ENCODE results near the gene SLC9A2.

SLC9A2 gene

DNA sequence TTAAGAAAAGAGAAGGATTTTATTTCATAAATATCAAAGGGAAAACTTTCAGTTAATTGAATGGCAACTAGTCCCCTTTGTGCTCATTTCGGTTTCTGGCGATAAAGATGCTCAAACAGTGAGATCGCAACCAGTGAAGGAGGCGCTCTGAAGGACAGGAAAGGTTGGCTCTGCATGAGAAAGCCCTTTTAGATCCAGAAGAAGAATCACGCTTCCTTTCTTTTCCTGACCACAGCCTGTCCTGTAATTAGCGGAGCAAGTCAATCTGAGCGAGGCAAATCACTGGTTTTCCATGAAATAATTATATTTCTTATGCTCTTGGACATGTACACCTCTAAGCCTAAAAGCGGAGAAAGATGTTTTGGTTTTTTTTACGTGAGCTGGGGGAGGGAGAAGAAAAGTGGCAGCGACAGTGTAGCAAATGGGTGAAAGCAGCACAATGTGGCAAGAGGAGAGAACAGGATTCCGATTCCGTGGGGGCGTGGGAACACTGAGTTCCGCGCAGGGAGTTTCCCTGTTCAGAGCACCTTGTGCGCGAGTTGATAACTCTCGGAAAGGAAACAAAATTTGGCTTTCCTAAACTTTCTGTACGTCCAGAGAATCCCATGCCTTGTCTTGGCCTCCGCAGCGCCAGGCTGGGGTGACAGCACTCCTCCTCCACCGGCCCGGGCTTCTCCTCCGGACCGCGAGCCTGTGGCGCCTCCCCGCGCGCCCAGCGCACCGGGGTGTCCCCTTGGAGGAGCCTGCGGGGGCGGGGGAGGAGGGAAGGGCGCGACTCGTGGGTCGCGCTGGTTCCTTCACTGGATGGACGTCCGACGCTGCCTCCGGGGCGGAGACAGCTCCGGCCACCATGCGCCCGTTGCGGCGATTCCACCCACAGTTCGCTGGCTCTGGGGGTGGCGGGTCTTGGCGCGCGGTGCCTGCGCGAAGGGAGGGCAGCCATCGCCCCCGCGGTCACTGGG is 620 bp upstream of the SLC9A2 start:
- peak; percentile 65 for DNase-seq

GRCh38 chr2:102620332-102620731 is 979 bp downstream of the SLC9A2 start:
- DNase-seq: no peak

DNA sequence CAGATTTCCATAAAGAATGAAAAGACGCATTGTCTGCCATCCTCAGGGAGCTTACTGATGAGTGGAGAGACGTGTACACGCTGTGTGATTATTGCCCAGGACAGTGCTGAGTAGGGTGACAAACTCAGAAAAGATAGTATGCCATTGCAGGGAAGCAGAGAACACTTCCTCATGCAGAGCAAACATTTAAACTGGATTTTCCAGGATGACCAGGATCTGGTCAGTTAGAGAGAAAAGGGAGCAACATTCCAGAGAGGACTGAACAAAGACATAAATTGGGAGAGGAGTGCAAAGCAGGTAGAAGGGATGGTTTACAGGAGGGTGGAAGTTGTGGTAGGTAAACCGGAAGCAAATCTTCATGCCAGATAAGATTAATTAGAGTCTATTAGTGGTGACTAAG is 2.3 kb downstream of the SLC9A2 start:
- no peak for DNase-seq

DNA sequence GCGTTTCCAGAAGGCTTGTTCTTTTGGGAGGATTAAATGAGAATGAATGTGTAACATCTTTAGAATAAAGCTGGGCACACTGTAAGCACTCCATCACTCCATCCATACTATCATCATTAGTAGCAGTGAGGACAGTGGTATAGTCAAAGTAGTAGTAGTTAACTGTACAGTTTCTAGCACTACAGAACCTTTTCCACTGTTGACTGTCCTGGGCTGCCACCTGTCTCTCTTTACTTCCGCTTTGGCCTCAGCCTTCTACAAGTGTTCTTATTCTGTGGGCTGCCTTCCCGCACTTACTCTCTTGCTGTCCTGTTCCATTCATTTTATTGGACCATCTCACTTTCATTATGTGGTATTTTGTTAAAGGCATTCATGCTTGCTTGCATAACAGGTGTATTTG is 3.3 kb downstream of the SLC9A2 start:
- no peak for DNase-seq

GRCh38 chr2:102630458-102630857 is 11.1 kb downstream of the SLC9A2 start:
- no peak for DNase-seq

DNA sequence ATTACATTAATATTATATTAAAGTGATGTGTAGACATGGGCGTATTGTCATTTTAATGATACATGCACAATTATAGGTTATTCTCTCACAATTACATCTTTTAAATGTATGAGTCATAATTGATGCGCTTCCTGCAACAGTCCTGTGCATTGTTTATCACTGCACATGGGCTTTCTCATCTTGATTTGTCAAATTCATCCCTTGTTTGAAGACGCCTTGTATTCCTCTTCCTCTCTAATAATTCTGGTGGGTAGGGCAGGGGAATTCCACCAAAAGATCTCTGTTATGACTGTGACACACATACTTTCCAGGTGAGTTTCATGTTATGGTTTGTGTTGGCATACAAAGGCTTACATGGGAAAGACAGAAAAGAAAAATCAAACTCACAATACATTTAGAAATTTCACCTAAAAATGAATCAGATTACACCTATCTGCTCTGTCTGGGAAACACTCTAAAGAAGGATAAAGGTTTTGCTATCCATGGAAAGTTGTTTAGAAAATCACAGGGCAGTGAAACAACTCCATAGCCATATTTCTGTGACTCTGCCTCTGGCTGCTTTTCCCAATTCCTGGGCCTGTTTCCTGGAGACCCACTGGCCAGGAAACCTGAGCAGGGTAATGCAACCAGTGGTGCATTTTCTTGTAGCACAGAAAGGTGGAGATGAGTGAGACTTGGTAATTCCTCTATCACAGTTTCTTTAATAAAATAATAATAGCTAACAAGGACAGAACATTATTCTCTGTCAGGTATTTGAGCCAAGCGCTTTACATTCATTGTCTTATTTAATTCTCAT is 13.2 kb downstream of the SLC9A2 start:
- DNase-seq: no peak

- DNase-seq: no peak
These were observed 15.5 kb downstream of the SLC9A2 start for GRCh38 chr2:102634831-102635241.

- no peak for DNase-seq
These were observed 16.0 kb downstream of the SLC9A2 start for GRCh38 chr2:102635317-102635716.

- DNase-seq: no peak
These were observed 17.0 kb downstream of the SLC9A2 start for GRCh38 chr2:102636283-102636907.

- DNase-seq: no peak
These were observed 18.0 kb downstream of the SLC9A2 start for GRCh38 chr2:102637358-102637757.

DNA sequence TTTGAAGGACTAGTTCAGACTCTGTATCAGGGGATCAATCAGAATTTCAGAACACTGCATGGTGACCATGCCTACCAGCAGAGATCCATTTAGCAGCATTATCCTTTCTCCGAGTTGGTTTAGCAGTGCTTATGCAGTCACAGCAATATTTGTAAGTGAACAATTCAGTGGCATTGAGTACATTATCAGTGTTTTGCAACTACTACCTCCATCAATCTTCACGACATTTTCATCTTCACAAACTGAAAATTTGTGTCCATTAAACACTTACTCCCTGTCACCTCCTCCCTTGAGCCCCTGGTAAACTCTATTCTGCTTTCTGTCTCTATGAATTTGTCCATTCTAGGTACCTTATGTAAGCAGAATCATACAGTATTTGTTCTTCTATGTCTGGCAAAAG is 20.1 kb downstream of the SLC9A2 start:
- DNase-seq: no peak

DNA sequence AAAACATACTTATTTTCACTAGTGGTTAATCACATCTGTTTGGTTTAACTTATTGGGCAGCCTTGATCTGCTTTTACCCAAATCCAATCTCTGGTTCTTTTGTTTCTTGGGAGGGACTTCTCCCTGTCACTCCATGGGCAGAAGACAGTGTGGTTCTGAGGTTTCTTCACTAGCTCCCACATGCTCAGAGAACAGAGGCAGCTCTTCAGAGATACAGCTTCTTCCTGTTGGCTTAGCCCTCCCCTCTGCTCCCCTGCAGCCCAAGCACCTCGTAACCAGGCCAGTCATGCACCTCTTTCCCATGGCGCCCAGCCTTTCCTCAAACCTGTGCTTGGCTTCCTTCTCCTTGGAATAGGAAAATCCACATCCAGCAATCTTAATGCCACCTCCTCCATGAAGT is 32.8 kb downstream of the SLC9A2 start:
- no peak for DNase-seq

GRCh38 chr2:102657770-102658169 is 38.4 kb downstream of the SLC9A2 start:
- DNase-seq: peak; percentile 69

DNA sequence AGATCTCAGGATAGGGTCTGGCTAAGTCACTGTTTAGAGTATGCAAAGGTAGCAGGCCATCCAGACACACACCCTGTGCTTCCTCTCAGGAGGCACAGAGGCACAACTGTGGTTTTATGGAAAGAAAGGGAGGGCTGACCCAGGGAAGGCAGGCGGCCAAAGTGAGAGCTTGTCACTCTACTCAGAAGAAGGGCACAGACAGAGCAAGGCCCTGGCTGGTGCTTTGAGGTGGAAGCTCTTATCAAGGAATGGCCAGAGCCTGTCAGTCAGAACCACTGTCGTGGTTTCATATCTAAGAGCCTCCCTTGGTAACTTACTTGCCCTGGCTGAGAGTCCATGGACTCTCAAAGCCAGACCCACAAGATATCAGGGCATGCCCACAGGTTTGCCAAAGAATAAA is 40.7 kb downstream of the SLC9A2 start:
- peak; percentile 66 for DNase-seq

DNA sequence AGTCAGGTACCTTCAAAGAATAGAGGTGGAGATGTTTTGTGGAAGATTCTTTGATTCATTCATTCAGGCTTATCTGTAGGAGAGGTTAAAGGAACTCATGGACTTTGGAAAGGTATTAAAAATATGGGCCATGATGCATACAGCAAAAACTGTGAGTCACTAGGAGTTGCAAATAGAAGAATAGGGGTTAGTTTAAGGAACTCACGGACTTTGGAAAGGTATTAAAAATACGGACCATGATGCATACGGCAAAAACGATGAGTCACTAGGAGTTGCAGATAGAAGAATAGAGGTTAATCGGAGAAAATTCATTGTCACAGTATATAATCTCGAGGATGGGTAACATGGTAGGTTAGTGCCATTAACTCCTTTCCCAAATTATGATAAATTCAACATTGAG is 41.2 kb downstream of the SLC9A2 start:
- no peak for DNase-seq

DNA sequence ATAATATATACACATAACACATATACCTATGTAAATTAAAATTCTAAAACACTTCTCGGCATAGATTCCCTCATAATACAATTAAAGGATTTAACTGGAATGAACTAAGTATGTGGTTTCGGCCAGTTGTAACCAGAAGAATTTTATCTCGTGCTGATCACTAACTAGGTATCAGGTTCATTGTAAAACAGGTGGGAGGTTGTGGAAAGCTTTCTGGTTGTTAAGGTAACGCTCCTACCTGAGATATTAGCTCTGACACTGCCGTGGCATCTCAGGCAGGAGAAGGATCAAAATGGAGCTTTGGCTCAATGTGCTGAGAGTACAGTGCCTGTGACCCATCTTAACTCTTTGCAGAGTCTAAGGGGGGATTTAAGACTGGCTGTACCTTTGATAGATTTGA is 42.5 kb downstream of the SLC9A2 start:
- peak; percentile 60 for DNase-seq

DNA sequence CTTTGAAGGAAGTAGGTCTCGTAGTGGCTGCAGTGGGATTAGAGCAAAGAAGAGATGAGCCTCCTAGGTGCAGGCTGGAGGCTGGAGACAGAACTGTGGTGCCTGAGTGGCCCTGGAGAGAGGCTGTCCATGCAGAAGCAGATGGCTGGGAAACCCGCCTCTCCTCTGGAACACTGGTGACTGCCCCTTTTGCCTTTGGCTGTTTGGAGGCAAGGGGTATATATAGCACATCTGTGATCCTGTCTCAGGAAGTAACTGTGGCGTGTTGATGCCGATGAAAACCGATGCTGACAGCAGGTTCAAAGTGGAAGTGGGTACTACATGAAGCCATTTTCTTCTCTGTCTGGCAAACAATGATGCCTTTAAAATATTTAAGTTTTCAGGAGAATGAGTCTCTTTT is 43.5 kb downstream of the SLC9A2 start:
- DNase-seq: no peak

DNA sequence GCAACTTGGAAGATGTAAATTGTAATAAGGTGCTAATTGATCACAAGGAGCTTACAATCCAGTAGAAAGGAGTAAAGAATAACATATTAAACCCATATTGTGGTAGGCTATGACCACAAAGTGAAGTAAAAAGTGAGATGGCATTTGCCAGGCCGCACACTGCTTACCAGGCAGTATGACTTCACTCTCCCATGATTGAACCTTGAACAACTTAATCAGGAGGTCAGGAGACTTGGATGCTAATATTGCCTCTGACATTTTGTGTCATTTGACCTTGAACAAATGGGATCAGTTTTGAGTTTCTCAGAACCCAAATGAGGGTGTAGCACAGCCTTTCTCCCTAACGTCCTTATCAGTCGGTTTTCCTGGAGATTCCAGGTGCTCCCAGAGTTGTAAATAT is 44.0 kb downstream of the SLC9A2 start:
- DNase-seq: no peak

GRCh38 chr2:102664471-102664909 is 45.1 kb downstream of the SLC9A2 start:
- DNase-seq: peak; percentile 84

- DNase-seq: no peak
These were observed 47.7 kb downstream of the SLC9A2 start for GRCh38 chr2:102667072-102667471.

DNA sequence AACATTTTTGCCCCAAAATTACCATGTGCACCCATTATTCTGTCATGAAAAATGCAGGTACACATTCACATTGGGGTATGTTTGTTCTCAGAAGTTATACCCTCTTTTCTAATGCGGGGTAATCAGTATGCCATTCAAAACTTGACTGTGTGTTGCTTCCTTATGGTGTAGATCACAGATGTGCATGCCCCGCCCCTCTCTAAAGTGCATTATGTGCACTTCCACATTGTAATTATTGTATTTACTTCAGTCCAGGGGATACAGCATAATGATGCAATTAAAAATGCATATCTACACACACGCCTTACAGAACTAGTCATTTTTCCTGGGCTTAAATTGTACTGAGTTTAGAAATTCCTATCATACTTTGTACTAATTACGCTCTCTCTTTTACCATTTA is 48.8 kb downstream of the SLC9A2 start:
- no peak for DNase-seq

- no peak for DNase-seq
These were observed 50.0 kb downstream of the SLC9A2 start for GRCh38 chr2:102669401-102669800.

- no peak for DNase-seq
These were observed 52.9 kb downstream of the SLC9A2 start for GRCh38 chr2:102672107-102672776.

Data from islet precursor cell (in vitro differentiated cells).